ENCODE results near the gene NT5DC2. TPM values are rescaled to one million over a fixed set of nuclear protein-coding genes. Genes with fewer than 3 reads are reported as not detected.

Gene NT5DC2
- total and polyA plus RNA-seq, 2 of the 8 experiments (the other 6 are each of a cell fraction or from before 2014, with no cell fraction given): 331 to 477 TPM

DNA sequence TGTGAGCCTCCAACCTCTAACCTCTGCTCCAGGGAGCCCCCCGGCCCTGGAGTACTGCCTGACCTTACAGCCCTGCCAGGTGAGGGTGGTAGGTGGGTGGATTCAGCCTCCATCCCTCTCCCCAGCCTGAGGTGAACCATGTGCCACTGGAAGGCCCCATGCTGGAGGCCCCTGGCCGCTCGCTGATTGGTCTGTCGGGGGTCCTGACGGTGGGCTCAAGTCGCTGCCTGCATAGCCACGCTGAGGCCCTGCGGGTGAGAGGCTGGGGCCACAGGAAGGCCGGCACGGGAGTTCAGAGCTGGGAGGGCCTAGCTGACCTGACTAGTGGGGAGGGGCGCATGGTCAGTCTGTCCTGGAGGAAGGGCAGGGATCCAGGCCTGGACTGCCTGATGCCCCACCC lies 19.1 kb downstream of the NT5DC2 start:
- no peak overlapping the region for H3K18ac ChIP-seq (ENCODE audit: extremely low read depth, low read length)
- no peak overlapping the region for H3K4me3 ChIP-seq (ENCODE audit: extremely low read depth in 1 of 4, insufficient read depth in 2 of 4, low read depth in 3 of 4, low read length in 4 of 4)
- no peak overlapping the region for H4K5ac ChIP-seq (ENCODE audit: insufficient read length, low read depth, low read length)
- 90% methylated on average over 11 of the region's 11 CpGs; no CpG with 5 or more reads in 1 of the 2 experiments for WGBS, 2 experiments (ENCODE audit: extremely low coverage in 1 of 2, insufficient coverage in 1 of 2, insufficient read length in 1 of 2, insufficient replicate concordance in 2 of 2, low coverage in 1 of 2, low lambda C conversion rate in 2 of 2, missing lambda C conversion rate in 1 of 2)
- no peak overlapping the region for H3K4me2 ChIP-seq (ENCODE audit: insufficient read depth in 1 of 2, low read depth in 2 of 2, low read length in 2 of 2)
- H2AFZ ChIP-seq (ENCODE audit: low read length): no peak overlapping the region
- no peak overlapping the region for H3K56ac ChIP-seq (replicated peaks; ENCODE audit: insufficient read length, low read depth, low read length)
- H3K4me1 ChIP-seq (replicated peaks in 1 of 4; ENCODE audit: control insufficient read depth in 3 of 4, insufficient read depth in 4 of 4, low read length in 3 of 4): peaks cover 0 to 10% (median 4%) of the 10 kb centered on the region in 4 experiments; a peak in 5 of 7 replicates
- H4K8ac ChIP-seq (ENCODE audit: extremely low read depth, insufficient read depth, low read length): no peak overlapping the region
- H3K4ac ChIP-seq (replicated peaks; ENCODE audit: insufficient read length, low read depth, low read length): no peak overlapping the region
- no peak overlapping the region for H3K23ac ChIP-seq (ENCODE audit: insufficient read length)
- H3K36me3 ChIP-seq (ENCODE audit: control insufficient read depth in 2 of 4, insufficient read depth in 4 of 4, low read length in 3 of 4): no peaks in the 10 kb centered on the region
- DNase-seq (ENCODE audit: low read depth in 1 of 2, low spot score in 2 of 2) (no peak), FAIRE-seq (no peak)
- H4K91ac ChIP-seq (replicated peaks; ENCODE audit: insufficient read length, low read length): no peak overlapping the region
- H3K79me1 ChIP-seq (ENCODE audit: low read depth, low read length): no peaks in the 10 kb centered on the region
- CTCF ChIA-PET (ENCODE audit: partially characterized antibody): interaction anchor here (1.0 to 1.4 kb wide), 6 partner anchors 9 to 42 kb away, joined by 3 to 7 read pairs (median 4); no protein-coding TSS in a partner anchor
- no peaks in the 10 kb centered on the region for H3K79me2 ChIP-seq (ENCODE audit: control insufficient read depth in 1 of 2, insufficient read depth in 2 of 2, low read length in 2 of 2)
- no peak overlapping the region for H3K27ac ChIP-seq (ENCODE audit: low read depth, low read length)
- H2BK20ac ChIP-seq (ENCODE audit: low read length): no peak overlapping the region
- H2BK5ac ChIP-seq (ENCODE audit: low read depth, low read length): no peak overlapping the region
- H3K14ac ChIP-seq (ENCODE audit: insufficient read length): no peak overlapping the region
- H2BK12ac ChIP-seq (ENCODE audit: low read depth, low read length): no peak overlapping the region
- H3K9ac ChIP-seq (replicated peaks in 1 of 4; ENCODE audit: extremely low read depth in 1 of 4, low read depth in 3 of 4, low read length in 3 of 4): no peak overlapping the region
- H4K20me1 ChIP-seq (replicated peaks in 1 of 2; ENCODE audit: control insufficient read depth in 1 of 2, insufficient read depth in 2 of 2, low read length in 2 of 2): peaks cover 0 to 1% of the 10 kb centered on the region in 2 experiments
- H2BK120ac ChIP-seq (replicated peaks; ENCODE audit: low read depth, low read length): no peak overlapping the region
- H3K23me2 ChIP-seq (ENCODE audit: low read depth, low read length): no peaks in the 10 kb centered on the region; the same call in 1 of the 2 replicates
- H2BK15ac ChIP-seq (ENCODE audit: low read length): no peak overlapping the region
- peaks cover 0 to 11% (median 4%) of the 10 kb centered on the region in 4 experiments; a peak in 5 of 7 replicates for H3K27me3 ChIP-seq (replicated peaks in 1 of 4; ENCODE audit: control insufficient read depth in 3 of 4, extremely low read depth in 1 of 4, insufficient read depth in 3 of 4, low read length in 3 of 4)
- no peaks in the 10 kb centered on the region for H3K9me3 ChIP-seq (ENCODE audit: insufficient read depth in 2 of 2, low read depth in 1 of 2, low read length in 1 of 2)
- H2AK5ac ChIP-seq (ENCODE audit: low read depth, low read length): no peak overlapping the region
- POLR2A ChIA-PET (ENCODE audit: partially characterized antibody): interaction anchor here (0.9 to 1.0 kb wide), 2 partner anchors 11 to 13 kb away, joined by 3 read pairs; no protein-coding TSS in a partner anchor
- TF ChIP-seq SAP30 (IDR thresholded peaks at IDR 0.05; ENCODE audit: insufficient read depth, insufficient replicate concordance, low read length) (no peak), YY1 (IDR thresholded peaks at IDR 0.05; ENCODE audit: low read depth, low read length) (no peak), GABPA (IDR thresholded peaks at IDR 0.05; ENCODE audit: borderline replicate concordance, insufficient read depth, low read length) (no peak), HDAC6 (IDR thresholded peaks at IDR 0.05; ENCODE audit: low read depth, low read length) (no peak), GTF2F1 (IDR thresholded peaks at IDR 0.05; ENCODE audit: borderline replicate concordance, low read depth, low read length) (no peak), CEBPB (IDR thresholded peaks at IDR 0.05; ENCODE audit: low read depth, low read length) (no peak), HDAC2 (IDR thresholded peaks at IDR 0.05; ENCODE audit: borderline replicate concordance in 1 of 2, low read depth in 2 of 2, low read length in 2 of 2) (no peak), KDM5A (IDR thresholded peaks at IDR 0.05; ENCODE audit: low read length) (no peak), EGR1 (IDR thresholded peaks at IDR 0.05; ENCODE audit: borderline replicate concordance, low read depth, low read length) (no peak), SP2 (IDR thresholded peaks at IDR 0.05; ENCODE audit: low read length) (no peak), CREB1 (IDR thresholded peaks at IDR 0.05) (no peak)
- TF ChIP-seq, protein P1, sequence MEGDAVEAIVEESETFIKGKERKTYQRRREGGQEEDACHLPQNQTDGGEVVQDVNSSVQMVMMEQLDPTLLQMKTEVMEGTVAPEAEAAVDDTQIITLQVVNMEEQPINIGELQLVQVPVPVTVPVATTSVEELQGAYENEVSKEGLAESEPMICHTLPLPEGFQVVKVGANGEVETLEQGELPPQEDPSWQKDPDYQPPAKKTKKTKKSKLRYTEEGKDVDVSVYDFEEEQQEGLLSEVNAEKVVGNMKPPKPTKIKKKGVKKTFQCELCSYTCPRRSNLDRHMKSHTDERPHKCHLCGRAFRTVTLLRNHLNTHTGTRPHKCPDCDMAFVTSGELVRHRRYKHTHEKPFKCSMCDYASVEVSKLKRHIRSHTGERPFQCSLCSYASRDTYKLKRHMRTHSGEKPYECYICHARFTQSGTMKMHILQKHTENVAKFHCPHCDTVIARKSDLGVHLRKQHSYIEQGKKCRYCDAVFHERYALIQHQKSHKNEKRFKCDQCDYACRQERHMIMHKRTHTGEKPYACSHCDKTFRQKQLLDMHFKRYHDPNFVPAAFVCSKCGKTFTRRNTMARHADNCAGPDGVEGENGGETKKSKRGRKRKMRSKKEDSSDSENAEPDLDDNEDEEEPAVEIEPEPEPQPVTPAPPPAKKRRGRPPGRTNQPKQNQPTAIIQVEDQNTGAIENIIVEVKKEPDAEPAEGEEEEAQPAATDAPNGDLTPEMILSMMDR (IDR thresholded peaks at IDR 0.05; ENCODE audit: control extremely low read depth in 1 of 3, insufficient read depth in 1 of 3, low read depth in 1 of 3, low read length in 3 of 3): no peak
